Measurements from ENCODE around the gene MAP2K5. TPM values are rescaled to one million over a fixed set of nuclear protein-coding genes. Genes with fewer than 3 reads are reported as not detected.

MAP2K5 gene
- total RNA-seq, 1 donor from 2014 or later: 11.6 TPM

DNA sequence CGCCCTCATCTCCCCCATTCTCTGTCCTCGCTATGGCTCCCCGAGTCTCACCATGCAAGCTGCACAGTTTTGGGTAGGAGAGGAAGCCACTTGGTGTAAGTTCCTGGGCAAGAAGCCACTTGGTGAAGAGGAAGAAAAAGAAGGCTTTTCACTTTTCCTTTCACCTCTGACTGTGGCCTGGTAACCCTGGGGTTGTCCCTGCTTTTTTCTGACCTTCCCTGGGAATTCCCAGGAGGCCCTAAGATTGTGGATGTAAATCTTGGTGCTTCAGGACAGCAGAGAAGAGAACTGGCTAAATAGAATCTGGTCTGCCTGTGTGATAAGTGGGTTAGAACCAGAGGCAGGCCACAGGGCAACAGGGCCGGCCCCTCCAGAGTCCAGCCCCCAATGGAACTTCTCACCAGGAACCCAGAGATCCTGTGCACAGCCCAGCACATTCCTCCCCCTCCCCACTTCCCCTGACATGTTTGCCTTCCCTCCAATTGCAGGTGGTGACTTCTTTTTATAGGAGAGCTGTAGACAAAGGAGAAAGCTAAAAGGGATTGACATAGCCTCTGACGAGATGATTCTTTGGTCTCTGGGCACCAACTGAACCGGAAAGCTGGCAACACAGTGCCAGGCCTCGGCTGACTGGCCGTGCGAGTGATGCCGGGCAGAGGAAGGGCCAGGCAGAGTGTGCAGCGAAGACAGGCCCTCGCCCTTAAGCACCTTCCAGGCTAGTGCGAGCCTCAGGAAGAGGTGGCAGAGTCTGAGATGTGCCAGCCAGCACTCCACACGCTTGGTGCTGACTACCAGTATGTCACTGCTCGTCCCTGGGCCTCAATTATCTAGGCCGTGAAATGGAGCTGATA, 263.4 kb downstream of the MAP2K5 start:
- FAIRE-seq (no peak), DNase-seq (ENCODE audit: low read depth) (no peak)
- no peak overlapping the region for H2AFZ ChIP-seq (ENCODE audit: low read depth, low read length)
- no peak overlapping the region for H3K4me2 ChIP-seq (ENCODE audit: low read length)
- H3K36me3 Mint-ChIP-seq (ENCODE audit: low read depth, unreplicated experiment): peaks cover 4% of the 10 kb centered on the region
- no peak overlapping the region for H3K9ac ChIP-seq (ENCODE audit: low read length)
- H3K4me3 ChIP-seq (ENCODE audit: insufficient read depth, low read depth, low read length): no peak overlapping the region
- H3K36me3 ChIP-seq (ENCODE audit: insufficient read depth, low read length): no peaks in the 10 kb centered on the region
- H3K27ac ChIP-seq (ENCODE audit: low read depth, low read length): no peak overlapping the region
- H3K4me1 Mint-ChIP-seq (ENCODE audit: low read depth, unreplicated experiment): no peaks in the 10 kb centered on the region
- TF ChIP-seq, protein P1, sequence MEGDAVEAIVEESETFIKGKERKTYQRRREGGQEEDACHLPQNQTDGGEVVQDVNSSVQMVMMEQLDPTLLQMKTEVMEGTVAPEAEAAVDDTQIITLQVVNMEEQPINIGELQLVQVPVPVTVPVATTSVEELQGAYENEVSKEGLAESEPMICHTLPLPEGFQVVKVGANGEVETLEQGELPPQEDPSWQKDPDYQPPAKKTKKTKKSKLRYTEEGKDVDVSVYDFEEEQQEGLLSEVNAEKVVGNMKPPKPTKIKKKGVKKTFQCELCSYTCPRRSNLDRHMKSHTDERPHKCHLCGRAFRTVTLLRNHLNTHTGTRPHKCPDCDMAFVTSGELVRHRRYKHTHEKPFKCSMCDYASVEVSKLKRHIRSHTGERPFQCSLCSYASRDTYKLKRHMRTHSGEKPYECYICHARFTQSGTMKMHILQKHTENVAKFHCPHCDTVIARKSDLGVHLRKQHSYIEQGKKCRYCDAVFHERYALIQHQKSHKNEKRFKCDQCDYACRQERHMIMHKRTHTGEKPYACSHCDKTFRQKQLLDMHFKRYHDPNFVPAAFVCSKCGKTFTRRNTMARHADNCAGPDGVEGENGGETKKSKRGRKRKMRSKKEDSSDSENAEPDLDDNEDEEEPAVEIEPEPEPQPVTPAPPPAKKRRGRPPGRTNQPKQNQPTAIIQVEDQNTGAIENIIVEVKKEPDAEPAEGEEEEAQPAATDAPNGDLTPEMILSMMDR (IDR thresholded peaks at IDR 0.05; ENCODE audit: insufficient read depth, low read depth, low read length): no peak
- TF ChIP-seq EZH2 (IDR thresholded peaks at IDR 0.05; ENCODE audit: insufficient read depth, low read length): no peak
- peaks cover 2% of the 10 kb centered on the region for H3K9me3 Mint-ChIP-seq (ENCODE audit: unreplicated experiment)
- no peaks in the 10 kb centered on the region for H3K9me3 ChIP-seq (ENCODE audit: insufficient read depth, low read depth, low read length)
- no peaks in the 10 kb centered on the region for H4K20me1 ChIP-seq (ENCODE audit: insufficient read depth, low read length)
- H3K79me2 ChIP-seq (ENCODE audit: insufficient read depth, low read length): no peaks in the 10 kb centered on the region
- H3K4me3 Mint-ChIP-seq (ENCODE audit: unreplicated experiment): no peak overlapping the region
- no peaks in the 10 kb centered on the region for H3K4me1 ChIP-seq (ENCODE audit: insufficient read depth, low read length)
- H3K27me3 ChIP-seq (ENCODE audit: insufficient read depth, low read length): no peaks in the 10 kb centered on the region
- peaks cover 4% of the 10 kb centered on the region for H3K27me3 Mint-ChIP-seq (ENCODE audit: low read depth, unreplicated experiment)
- H3K27ac Mint-ChIP-seq (ENCODE audit: unreplicated experiment): no peak overlapping the region

DNA sequence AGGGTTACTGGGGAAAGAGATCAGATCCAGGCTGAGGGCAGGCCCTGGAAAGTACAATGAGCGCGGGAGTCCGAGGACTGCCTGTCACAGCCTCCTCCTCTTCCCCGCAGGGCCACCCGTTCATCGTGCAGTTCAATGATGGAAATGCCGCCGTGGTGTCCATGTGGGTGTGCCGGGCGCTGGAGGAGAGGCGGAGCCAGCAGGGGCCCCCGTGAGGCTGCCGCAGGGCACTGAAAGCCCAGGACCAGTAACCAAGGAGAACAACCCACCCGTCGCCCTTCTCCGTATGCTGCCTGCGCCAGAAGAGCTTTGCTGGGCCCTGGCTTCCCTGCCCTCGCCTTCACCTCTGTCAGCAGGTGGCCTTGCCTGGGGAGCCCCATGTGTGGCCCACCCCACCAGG, 264.0 kb downstream of the MAP2K5 start:
- FAIRE-seq (no peak), DNase-seq (ENCODE audit: low read depth) (no peak)
- no peak overlapping the region for H3K4me3 ChIP-seq (ENCODE audit: insufficient read depth, low read depth, low read length)
- H3K27ac ChIP-seq (ENCODE audit: low read depth, low read length): no peak overlapping the region
- no peaks in the 10 kb centered on the region for H3K27me3 ChIP-seq (ENCODE audit: insufficient read depth, low read length)
- no peak overlapping the region for H3K4me2 ChIP-seq (ENCODE audit: low read length)
- Mint-ChIP-seq H3K27me3 (ENCODE audit: low read depth, unreplicated experiment) (peaks cover 6% of the 10 kb centered on the region), H3K27ac (ENCODE audit: unreplicated experiment) (no peak overlapping the region), H3K36me3 (ENCODE audit: low read depth, unreplicated experiment) (peaks cover 4% of the 10 kb centered on the region), H3K4me1 (ENCODE audit: low read depth, unreplicated experiment) (no peaks in the 10 kb centered on the region), H3K4me3 (ENCODE audit: unreplicated experiment) (no peak overlapping the region), H3K9me3 (ENCODE audit: unreplicated experiment) (peaks cover 2% of the 10 kb centered on the region)
- no peak overlapping the region for H2AFZ ChIP-seq (ENCODE audit: low read depth, low read length)
- H3K9me3 ChIP-seq (ENCODE audit: insufficient read depth, low read depth, low read length): no peaks in the 10 kb centered on the region
- H3K79me2 ChIP-seq (ENCODE audit: insufficient read depth, low read length): no peaks in the 10 kb centered on the region
- no peak overlapping the region for H3K9ac ChIP-seq (ENCODE audit: low read length)
- no peaks in the 10 kb centered on the region for H3K36me3 ChIP-seq (ENCODE audit: insufficient read depth, low read length)
- no peak for TF ChIP-seq EZH2 (IDR thresholded peaks at IDR 0.05; ENCODE audit: insufficient read depth, low read length)
- TF ChIP-seq, protein P1 (IDR thresholded peaks at IDR 0.05; ENCODE audit: insufficient read depth, low read depth, low read length): no peak
- H4K20me1 ChIP-seq (ENCODE audit: insufficient read depth, low read length): no peaks in the 10 kb centered on the region
- no peaks in the 10 kb centered on the region for H3K4me1 ChIP-seq (ENCODE audit: insufficient read depth, low read length)

DNA sequence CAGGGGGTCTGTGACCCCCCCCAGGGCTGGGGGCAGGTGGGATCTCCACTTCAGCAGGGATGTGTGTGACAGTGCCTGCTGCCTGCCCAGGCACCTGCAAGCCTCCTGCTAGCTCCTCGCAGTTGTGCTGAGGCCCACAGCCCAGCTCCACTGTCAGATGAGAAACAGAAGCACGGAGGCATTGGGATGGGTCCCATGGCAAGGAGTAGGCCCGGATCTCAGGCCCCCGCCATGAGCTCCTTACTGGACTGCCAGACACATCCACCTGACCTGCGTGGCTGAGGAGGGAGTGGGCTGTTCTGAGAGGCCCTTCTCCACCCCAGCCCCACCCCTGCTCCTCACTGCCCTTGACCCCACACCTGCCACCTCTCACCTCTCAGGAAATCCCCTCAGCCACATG, 264.6 kb downstream of the MAP2K5 start:
- no peaks in the 10 kb centered on the region for H4K20me1 ChIP-seq (ENCODE audit: insufficient read depth, low read length)
- H3K27me3 Mint-ChIP-seq (ENCODE audit: low read depth, unreplicated experiment): peaks cover 11% of the 10 kb centered on the region
- H3K4me2 ChIP-seq (ENCODE audit: low read length): no peak overlapping the region
- peaks cover 3% of the 10 kb centered on the region for H3K27me3 ChIP-seq (ENCODE audit: insufficient read depth, low read length)
- TF ChIP-seq, protein P1 (IDR thresholded peaks at IDR 0.05; ENCODE audit: insufficient read depth, low read depth, low read length): no peak
- TF ChIP-seq EZH2 (IDR thresholded peaks at IDR 0.05; ENCODE audit: insufficient read depth, low read length): no peak
- H3K9ac ChIP-seq (ENCODE audit: low read length): no peak overlapping the region
- H3K4me1 ChIP-seq (ENCODE audit: insufficient read depth, low read length): no peaks in the 10 kb centered on the region
- no peak overlapping the region for H2AFZ ChIP-seq (ENCODE audit: low read depth, low read length)
- peaks cover 2% of the 10 kb centered on the region for H3K9me3 Mint-ChIP-seq (ENCODE audit: unreplicated experiment)
- no peaks in the 10 kb centered on the region for H3K79me2 ChIP-seq (ENCODE audit: insufficient read depth, low read length)
- no peak for FAIRE-seq
- no peak overlapping the region for H3K27ac Mint-ChIP-seq (ENCODE audit: unreplicated experiment)
- DNase-seq (ENCODE audit: low read depth): no peak
- H3K4me1 Mint-ChIP-seq (ENCODE audit: low read depth, unreplicated experiment): no peaks in the 10 kb centered on the region
- H3K4me3 Mint-ChIP-seq (ENCODE audit: unreplicated experiment): no peak overlapping the region
- no peaks in the 10 kb centered on the region for H3K9me3 ChIP-seq (ENCODE audit: insufficient read depth, low read depth, low read length)
- peaks cover 2% of the 10 kb centered on the region for H3K36me3 Mint-ChIP-seq (ENCODE audit: low read depth, unreplicated experiment)
- H3K4me3 ChIP-seq (ENCODE audit: insufficient read depth, low read depth, low read length): no peak overlapping the region
- no peaks in the 10 kb centered on the region for H3K36me3 ChIP-seq (ENCODE audit: insufficient read depth, low read length)
- H3K27ac ChIP-seq (ENCODE audit: low read depth, low read length): no peak overlapping the region

Measured in astrocyte (in vitro differentiated cells and primary cell).